ENCODE data around the gene GATC. TPM values are rescaled to one million over a fixed set of nuclear protein-coding genes. Genes with fewer than 3 reads are reported as not detected.

Gene GATC, protein sequence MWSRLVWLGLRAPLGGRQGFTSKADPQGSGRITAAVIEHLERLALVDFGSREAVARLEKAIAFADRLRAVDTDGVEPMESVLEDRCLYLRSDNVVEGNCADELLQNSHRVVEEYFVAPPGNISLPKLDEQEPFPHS
- total RNA-seq = 10 to 100 TPM; 47.6 to 58.0 (median 55.1) TPM

DNA sequence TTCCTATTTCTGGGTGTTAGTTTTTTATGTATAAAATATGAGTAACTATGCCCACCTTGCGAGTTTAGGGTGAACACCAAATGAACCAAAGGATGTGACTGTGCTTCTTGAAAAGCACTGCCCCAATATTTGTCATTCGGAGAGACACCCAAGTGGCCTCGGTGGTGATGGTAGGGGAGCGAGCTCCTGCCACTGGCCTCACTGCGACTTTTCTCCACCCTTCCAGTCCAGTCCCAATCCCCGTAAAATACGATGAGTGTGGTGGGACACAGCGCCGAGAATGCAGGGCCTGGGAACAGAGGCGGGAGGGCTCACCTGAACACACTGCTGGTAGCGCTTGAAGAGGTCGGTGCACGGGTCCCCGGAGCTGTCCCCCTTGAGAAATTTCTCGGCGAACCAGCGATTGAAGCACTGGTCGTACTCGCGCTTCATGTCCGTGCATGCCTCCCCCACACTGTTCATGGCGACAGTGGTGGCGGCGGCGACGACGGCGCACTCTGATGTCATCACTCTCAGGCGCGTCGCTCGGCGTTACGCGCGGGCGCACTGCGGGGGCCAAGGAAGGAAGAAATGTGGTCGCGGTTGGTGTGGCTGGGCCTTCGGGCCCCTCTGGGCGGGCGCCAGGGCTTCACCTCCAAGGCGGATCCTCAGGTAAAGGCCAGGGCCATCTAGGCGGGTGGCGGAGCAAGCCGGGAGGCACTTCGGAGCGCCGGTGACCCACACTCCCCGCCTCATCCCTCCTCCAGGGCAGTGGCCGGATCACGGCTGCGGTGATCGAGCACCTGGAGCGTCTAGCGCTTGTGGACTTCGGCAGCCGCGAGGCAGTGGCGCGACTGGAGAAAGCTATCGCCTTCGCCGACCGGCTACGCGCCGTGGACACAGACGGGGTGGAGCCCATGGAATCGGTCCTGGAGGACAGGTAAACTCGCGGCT lies at the start of gene GATC, which contains the start of gene TRIAP1:
GATC (plus strand) TSS at position 534 of the 933 bp plus-strand sequence; CDS start at position 571, 37 bp downstream.
TRIAP1 (minus strand) TSS at position 474 of the 933 bp plus-strand sequence; CDS start at position 462, 12 bp downstream.
- no peaks in the 10 kb centered on the region for H3K27me3 Mint-ChIP-seq (ENCODE audit: low read depth)
- peak within 1 kb of the TSS; percentile 97 for H3K4me3 Mint-ChIP-seq
- DNase-seq (peak; percentile 86), ATAC-seq (peak; percentile 94 to 95)
- H3K36me3 Mint-ChIP-seq (ENCODE audit: insufficient read depth) = peaks cover 11% of the 10 kb centered on the region
- peaks cover 26% of the 10 kb centered on the region for H3K4me1 Mint-ChIP-seq (ENCODE audit: low read depth)
- no peaks in the 10 kb centered on the region for H3K9me3 Mint-ChIP-seq

DNA sequence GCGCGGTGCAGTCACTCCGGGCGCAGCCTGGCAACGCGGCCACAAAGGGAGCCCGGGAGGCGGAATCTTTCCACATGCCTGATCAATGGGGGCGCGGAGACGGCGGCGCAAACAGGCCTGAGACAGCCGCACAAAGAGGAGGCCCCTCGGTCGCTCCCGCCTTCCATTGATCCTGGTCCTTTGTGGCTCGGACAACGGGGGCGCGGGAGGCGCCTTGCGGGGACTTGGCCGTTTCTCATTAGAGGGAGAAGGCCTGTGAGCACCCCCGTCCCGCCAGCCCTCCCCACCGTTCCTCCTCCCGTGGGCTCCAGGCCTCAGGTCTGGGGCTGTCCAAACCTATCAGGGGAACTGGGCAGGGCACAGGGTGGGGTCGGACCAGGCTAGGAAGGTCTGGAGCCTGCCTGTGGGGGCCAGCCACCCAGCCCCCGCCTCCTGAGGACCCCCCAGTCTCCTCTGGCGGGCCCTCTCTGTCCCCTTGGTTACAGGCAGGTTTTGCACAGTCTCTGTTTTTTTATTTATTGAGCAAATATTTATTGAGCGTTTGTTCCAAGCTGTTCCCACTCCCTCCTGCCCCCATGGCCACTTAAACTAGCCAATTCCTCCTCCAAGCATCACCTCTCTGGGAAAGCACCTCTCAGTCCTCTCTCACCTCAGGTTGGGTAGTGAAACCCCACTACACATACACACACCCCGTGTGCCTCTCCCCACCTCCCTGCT lies 48.3 kb upstream of the GATC start:
- no peaks in the 10 kb centered on the region for H3K9me3 Mint-ChIP-seq
- no peaks in the 10 kb centered on the region for H3K36me3 Mint-ChIP-seq (ENCODE audit: insufficient read depth)
- H3K4me3 Mint-ChIP-seq = no peak overlapping the region
- H3K4me1 Mint-ChIP-seq (ENCODE audit: low read depth) = no peaks in the 10 kb centered on the region
- DNase-seq = no peak
- peaks cover 34% of the 10 kb centered on the region for H3K27me3 Mint-ChIP-seq (ENCODE audit: low read depth)
- no peak for ATAC-seq

DNA sequence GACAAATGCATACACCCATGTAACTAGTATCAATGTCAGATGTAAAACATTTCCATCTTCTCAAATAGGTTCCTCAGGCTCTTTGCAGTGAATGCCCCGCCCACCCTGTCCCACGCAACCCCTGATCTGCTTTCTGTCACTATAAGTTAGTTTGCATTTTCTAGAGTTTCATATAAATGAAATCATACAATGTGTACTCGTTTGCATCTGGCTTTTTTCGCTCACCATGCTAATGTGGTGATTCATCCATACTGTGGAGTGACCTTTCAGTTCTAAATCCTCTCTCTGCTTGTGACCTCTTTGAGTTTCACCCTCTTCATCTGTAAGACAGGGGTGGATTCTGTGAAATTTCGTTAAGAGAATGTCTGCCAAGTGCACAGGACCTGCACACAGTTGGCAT lies 46.7 kb upstream of the GATC start:
- Mint-ChIP-seq H3K4me3 (no peak overlapping the region), H3K27me3 (ENCODE audit: low read depth) (peaks cover 32% of the 10 kb centered on the region), H3K36me3 (ENCODE audit: insufficient read depth) (no peaks in the 10 kb centered on the region), H3K4me1 (ENCODE audit: low read depth) (no peaks in the 10 kb centered on the region), H3K9me3 (no peaks in the 10 kb centered on the region)
- no peak for DNase-seq
- peak; percentile 23 to 61 for ATAC-seq

DNA sequence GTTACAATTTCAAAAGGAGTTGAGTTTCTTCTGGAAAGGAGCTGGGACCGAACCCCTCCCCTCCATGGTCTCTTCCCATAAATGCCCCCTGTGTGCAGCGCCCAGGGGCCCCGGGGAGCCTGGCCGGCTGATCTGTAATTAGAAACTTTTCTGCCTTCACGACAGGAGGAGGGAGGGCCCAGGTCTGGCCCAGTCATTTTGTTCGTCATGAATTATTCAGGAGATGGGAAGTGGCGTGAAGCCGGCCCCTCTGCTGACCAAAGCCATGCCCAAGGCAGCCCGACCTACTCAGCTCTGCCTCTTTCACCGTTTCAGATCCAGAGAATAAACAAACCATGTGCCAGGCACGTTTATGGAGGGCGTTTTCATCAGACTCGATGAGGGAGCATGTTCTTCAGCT lies 44.0 kb upstream of the GATC start:
- no peaks in the 10 kb centered on the region for H3K9me3 Mint-ChIP-seq
- no peak for ATAC-seq
- peaks cover 16% of the 10 kb centered on the region for H3K27me3 Mint-ChIP-seq (ENCODE audit: low read depth)
- H3K36me3 Mint-ChIP-seq (ENCODE audit: insufficient read depth) = no peaks in the 10 kb centered on the region
- DNase-seq = no peak
- no peak overlapping the region for H3K4me3 Mint-ChIP-seq
- H3K4me1 Mint-ChIP-seq (ENCODE audit: low read depth) = no peaks in the 10 kb centered on the region

DNA sequence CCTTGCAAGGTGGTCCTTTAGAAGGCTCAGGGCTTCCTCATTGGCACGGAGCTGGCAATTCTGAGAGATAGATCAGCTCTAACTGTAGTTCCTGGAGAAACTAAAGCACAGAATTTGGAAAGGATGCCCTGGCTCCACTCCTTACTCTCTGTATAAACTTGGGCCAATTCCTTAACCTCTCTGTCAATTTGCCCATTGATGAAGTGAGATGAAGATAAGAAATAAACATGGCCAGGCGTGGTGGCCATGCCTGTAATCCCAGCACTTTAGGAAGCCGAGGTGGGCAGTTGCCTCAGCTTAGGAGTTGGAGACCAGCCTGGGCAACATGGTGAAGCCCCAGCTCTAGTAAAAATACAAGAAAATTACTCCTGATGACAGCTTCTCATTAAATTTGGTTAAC lies 42.4 kb upstream of the GATC start:
- Mint-ChIP-seq H3K4me3 (no peak overlapping the region), H3K27me3 (ENCODE audit: low read depth) (peaks cover 12% of the 10 kb centered on the region), H3K4me1 (ENCODE audit: low read depth) (no peaks in the 10 kb centered on the region), H3K9me3 (no peaks in the 10 kb centered on the region), H3K36me3 (ENCODE audit: insufficient read depth) (no peaks in the 10 kb centered on the region)
- DNase-seq (no peak), ATAC-seq (no peak)

DNA sequence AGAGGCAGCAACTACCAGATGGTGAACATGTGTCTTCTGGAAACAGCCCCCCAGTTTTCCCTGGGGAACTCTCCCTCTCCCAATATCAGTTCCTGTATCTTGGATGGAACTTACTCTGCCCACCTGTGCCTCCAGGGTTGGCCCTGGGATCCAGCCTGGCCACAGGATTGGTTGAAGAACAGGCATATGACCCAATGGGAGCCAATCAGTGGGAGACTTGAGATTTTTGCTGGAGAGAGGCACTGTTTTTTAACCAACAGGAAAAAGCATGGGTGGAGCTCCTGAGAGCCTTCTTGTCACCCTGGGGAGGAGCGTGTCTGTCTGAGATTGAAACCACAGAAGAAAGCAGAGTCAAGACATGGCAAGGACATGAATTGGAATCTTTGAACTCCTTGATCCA lies 42.0 kb upstream of the GATC start:
- no peak for ATAC-seq
- no peak for DNase-seq
- H3K36me3 Mint-ChIP-seq (ENCODE audit: insufficient read depth) = no peaks in the 10 kb centered on the region
- H3K4me1 Mint-ChIP-seq (ENCODE audit: low read depth) = no peaks in the 10 kb centered on the region
- no peaks in the 10 kb centered on the region for H3K9me3 Mint-ChIP-seq
- H3K4me3 Mint-ChIP-seq = no peak overlapping the region
- H3K27me3 Mint-ChIP-seq (ENCODE audit: low read depth) = peaks cover 12% of the 10 kb centered on the region

DNA sequence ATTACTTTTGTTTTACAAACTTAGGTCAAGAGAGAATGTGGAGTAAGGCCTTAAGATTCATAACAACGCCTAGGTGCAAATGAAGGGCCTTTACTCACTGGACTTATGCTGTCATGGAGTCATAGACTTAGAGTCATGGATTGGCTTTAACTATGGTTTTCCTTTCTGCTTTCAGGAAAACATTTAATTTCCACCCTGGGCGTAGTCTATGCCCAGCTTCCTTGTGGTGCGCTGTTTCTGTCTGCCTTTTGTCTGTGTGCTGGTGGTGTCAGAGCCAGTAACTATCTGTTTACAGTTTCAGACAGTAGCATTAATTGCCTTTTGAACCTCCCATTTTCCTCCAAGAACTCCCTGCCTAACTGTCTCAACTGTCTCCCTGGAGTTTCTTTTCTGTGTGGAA lies 40.2 kb upstream of the GATC start:
- Mint-ChIP-seq H3K9me3 (no peaks in the 10 kb centered on the region), H3K4me3 (no peak overlapping the region), H3K36me3 (ENCODE audit: insufficient read depth) (no peaks in the 10 kb centered on the region), H3K4me1 (ENCODE audit: low read depth) (no peaks in the 10 kb centered on the region), H3K27me3 (ENCODE audit: low read depth) (peaks cover 7% of the 10 kb centered on the region)
- DNase-seq (no peak), ATAC-seq (no peak)

DNA sequence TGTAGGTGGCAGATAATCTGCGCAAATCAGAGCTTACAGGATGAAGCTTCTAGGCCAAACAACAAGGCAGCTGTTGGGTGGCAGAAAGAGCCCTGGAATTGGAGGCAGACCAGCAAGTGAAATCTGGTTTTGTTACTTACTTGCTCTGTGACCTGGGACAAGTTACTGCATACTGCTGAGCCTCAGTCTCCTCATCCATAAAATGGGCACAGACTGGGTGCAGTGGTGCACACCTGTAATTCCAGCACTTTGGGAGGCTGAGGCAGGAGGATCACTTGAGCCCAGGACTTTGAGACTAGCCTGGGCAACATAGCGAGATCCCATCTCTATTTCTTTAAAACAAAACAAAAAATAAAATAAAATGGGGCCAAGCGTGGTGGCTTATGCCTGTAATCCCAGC lies 39.7 kb upstream of the GATC start:
- Mint-ChIP-seq H3K9me3 (no peaks in the 10 kb centered on the region), H3K27me3 (ENCODE audit: low read depth) (peaks cover 7% of the 10 kb centered on the region), H3K4me3 (no peak overlapping the region), H3K4me1 (ENCODE audit: low read depth) (no peaks in the 10 kb centered on the region), H3K36me3 (ENCODE audit: insufficient read depth) (no peaks in the 10 kb centered on the region)
- ATAC-seq = no peak
- DNase-seq = no peak

DNA sequence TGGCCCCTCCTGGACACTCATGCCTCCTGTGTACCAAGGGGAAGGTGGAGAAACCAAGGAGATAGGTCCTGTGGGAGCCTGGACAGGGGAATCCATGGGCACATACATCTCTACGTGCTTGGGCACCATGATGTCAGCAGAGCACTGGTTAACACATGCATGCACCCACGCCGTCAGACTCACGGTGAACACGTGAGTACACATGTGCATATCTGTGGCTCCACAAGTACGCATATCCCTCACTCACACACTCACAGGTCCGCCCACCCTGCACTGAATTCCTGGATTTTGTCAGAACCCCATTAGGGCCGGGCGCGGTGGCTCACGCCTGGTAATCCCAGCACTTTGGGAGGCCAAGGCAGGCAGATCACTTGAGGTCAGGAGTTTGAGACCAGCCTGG lies 37.5 kb upstream of the GATC start:
- no peak overlapping the region for H3K4me3 Mint-ChIP-seq
- DNase-seq (no peak), ATAC-seq (no peak)
- H3K4me1 Mint-ChIP-seq (ENCODE audit: low read depth) = no peaks in the 10 kb centered on the region
- no peaks in the 10 kb centered on the region for H3K36me3 Mint-ChIP-seq (ENCODE audit: insufficient read depth)
- no peaks in the 10 kb centered on the region for H3K9me3 Mint-ChIP-seq
- H3K27me3 Mint-ChIP-seq (ENCODE audit: low read depth) = peaks cover 5% of the 10 kb centered on the region

DNA sequence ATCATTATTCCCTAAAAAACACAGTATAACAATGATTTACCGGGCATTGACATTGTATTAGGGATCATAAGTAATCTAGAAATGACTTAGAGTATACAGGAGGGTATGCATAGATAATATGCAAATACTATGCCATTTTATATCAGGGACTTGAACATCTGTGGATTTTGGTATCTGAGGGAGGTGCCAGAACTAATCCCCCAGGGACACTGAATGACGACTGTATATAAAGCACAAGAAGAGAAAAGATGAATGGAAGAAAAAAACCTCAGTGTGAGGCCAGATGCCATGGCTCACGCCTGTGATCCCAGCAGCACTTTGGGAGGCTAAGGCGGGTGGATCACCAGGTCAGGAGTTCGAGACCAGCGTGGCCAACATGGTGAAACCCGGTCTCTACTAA lies 33.8 kb upstream of the GATC start:
- Mint-ChIP-seq H3K4me1 (ENCODE audit: low read depth) (no peaks in the 10 kb centered on the region), H3K4me3 (no peak overlapping the region), H3K9me3 (no peaks in the 10 kb centered on the region), H3K36me3 (ENCODE audit: insufficient read depth) (no peaks in the 10 kb centered on the region), H3K27me3 (ENCODE audit: low read depth) (peaks cover 6% of the 10 kb centered on the region)
- no peak for DNase-seq
- no peak for ATAC-seq

DNA sequence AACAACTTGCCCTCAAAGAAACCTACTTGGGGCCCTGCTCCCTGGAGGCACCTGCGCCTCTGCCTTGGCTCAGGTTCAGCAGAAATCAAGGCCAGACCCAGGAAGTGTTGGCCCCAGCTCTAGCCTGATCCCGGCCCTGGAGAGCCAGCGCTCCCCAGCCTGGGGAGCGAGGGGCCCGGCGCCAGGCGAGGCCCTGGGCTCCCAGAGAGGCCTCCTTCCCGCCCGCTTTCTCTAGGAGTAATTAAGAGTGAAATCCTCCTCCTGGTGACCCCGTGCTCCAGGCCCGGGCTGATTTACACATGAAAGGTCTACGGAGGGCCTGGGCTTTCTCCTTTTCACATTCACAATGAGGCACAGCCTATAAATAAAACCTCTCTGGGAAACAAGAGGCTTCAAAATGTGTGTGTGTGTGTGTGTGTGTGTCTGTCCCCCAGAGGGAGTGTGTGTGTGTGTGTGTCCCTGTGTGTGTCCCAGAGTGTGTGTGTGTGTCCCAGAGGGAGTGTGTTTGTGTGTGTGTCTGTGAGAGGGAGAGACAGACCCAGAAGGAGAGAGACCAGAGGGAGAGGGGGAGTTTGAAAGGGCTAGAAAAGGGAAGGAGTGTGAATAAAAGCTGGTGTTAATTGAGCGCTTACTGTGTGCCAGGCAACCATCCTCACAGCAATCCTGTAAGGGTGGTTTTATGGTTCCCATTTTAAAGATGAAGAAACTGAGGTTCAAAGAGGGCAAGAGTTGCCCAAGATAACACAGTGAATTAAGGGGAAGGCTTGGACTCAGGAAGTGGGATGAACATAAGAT lies 32.1 kb upstream of the GATC start:
- Mint-ChIP-seq H3K4me3 (no peak overlapping the region), H3K36me3 (ENCODE audit: insufficient read depth) (no peaks in the 10 kb centered on the region), H3K27me3 (ENCODE audit: low read depth) (peaks cover 7% of the 10 kb centered on the region), H3K9me3 (no peaks in the 10 kb centered on the region), H3K4me1 (ENCODE audit: low read depth) (no peaks in the 10 kb centered on the region)
- DNase-seq (no peak), ATAC-seq (no peak)

DNA sequence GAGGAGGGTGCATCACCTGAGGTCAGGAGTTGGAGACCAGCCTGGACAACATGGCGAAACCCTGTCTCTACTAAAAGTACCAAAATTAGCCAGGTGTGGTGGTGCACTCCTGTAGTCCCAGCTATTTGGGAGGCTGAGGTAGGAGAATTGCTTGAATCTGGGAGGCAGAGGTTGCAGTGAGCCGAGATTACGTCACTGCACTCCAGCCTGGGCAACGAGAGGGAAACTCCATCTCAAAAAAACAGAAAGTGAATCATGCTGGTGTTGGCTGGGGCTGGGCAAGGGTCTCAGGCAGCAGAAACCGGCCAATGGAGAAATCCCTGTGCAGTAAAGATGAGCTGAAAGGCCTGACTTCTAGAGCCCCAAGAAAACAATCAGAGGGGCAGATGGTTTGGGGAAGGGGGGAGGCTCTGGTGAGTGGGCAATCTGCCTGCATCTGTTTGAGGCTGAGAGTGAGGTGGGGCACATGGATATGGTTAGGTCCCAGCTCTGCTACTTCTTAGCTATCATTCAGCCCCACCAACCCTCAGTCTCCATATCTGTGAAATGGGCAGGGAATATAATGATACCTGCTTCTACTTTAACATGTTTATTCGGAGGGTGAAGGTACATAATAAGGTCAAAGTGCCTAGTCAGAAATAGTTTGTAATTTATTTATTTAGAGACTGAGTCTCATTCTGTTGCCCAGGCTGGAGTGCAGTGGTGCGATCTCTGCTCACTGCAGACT lies 29.6 kb upstream of the GATC start:
- H3K36me3 Mint-ChIP-seq (ENCODE audit: insufficient read depth) = no peaks in the 10 kb centered on the region
- H3K4me1 Mint-ChIP-seq (ENCODE audit: low read depth) = no peaks in the 10 kb centered on the region
- H3K27me3 Mint-ChIP-seq (ENCODE audit: low read depth) = peaks cover 7% of the 10 kb centered on the region
- ATAC-seq (no peak), DNase-seq (no peak)
- H3K9me3 Mint-ChIP-seq = no peaks in the 10 kb centered on the region
- H3K4me3 Mint-ChIP-seq = no peak overlapping the region

DNA sequence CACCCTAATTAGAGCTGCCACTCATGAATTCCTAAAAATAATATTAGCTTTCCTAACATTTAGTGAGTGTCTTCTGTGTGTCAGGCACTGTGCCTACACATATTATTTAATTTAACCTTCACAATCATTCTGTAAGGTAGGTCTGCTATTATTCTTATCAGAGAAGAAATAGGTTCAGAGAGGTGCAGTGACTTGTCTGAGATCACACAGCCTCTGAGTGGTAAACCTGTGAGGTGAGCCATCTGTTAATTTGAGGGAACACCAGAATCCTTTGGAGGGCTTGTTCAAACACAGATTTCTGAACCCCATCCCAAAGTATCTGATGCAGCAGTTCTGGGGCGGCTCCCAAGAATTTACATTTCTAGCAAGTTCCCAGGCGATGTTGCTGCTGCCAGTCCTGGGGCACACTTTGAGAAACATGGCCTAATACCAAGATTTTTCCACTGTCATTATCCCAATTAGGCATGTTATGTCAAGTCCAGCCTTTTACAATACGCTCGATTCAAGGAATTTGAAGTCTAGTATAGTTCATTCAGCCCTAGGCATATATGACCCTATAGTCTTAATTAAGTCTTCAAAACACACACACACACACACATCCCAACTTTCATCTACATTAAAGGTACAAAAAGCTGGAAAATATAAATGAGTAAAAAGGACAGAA lies 28.2 kb upstream of the GATC start:
- Mint-ChIP-seq H3K4me1 (ENCODE audit: low read depth) (no peaks in the 10 kb centered on the region), H3K36me3 (ENCODE audit: insufficient read depth) (no peaks in the 10 kb centered on the region), H3K27me3 (ENCODE audit: low read depth) (peaks cover 2% of the 10 kb centered on the region), H3K9me3 (no peaks in the 10 kb centered on the region), H3K4me3 (no peak overlapping the region)
- DNase-seq (no peak), ATAC-seq (no peak)

Data from activated T-cell treated with anti-CD3 and anti-CD28 coated beads, Interleukin-2, amount 50 U/mL, for 4 hours (primary cell).